ENCODE data around the gene MZT2A.
"Not testable (repeated sequence)": the region's sequence is repeated elsewhere in the genome, so short reads cannot be mapped to it uniquely, and the experiment has no call there.

GRCh38 chr2:131471624-131472023, 20.6 kb downstream of the MZT2A start:
- TF ChIP-seq RXRA (IDR thresholded peaks at IDR 0.05; ENCODE audit: borderline replicate concordance, low read depth); CTCF (IDR thresholded peaks at IDR 0.05); RFX5 (IDR thresholded peaks at IDR 0.05; ENCODE audit: low read length); NFIC (IDR thresholded peaks at IDR 0.05; ENCODE audit: borderline replicate concordance); JUND (IDR thresholded peaks at IDR 0.05): not testable (repeated sequence)

All from SK-N-SH (cell line).